Measurements from ENCODE around the gene PDCD1LG2. TPM values are rescaled to one million over a fixed set of nuclear protein-coding genes. Genes with fewer than 3 reads are reported as not detected.

Gene PDCD1LG2
- total and polyA plus RNA-seq, 2 of the 8 experiments (the other 6 are each of a cell fraction or from before 2014, with no cell fraction given): not detected

DNA sequence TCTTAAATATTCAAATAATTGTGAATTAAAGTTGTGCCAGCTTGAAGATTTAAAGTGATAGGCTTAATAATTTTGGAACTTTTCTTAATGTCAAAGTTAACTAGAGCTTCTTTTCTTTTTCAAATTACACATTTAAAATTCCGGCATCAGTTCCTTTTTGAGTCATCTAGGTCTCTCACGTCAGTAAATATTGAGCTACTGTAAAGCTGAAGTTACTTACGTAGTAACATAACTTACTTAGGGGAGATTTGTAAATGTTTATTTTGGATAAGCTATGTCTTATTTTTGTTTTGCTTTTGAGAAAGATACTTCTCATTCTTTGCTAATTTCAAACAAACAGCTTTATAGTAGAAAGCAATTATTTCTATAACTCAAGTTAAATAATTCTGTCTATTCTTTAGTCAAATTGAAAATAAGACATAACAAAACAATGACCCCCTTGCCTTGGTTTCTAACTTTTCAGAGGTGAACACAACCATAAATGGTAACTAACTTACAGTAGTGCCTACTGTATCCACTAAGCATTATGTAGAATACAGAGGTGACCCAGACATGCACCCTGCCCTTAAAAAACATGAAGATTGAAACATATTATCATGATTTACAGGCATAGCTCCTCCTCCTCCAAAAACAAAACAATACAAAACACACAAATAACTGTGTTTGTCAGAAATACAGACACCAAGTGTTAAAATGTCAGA, 30.2 kb upstream of the PDCD1LG2 start (continued):
- TF ChIP-seq, protein P1, sequence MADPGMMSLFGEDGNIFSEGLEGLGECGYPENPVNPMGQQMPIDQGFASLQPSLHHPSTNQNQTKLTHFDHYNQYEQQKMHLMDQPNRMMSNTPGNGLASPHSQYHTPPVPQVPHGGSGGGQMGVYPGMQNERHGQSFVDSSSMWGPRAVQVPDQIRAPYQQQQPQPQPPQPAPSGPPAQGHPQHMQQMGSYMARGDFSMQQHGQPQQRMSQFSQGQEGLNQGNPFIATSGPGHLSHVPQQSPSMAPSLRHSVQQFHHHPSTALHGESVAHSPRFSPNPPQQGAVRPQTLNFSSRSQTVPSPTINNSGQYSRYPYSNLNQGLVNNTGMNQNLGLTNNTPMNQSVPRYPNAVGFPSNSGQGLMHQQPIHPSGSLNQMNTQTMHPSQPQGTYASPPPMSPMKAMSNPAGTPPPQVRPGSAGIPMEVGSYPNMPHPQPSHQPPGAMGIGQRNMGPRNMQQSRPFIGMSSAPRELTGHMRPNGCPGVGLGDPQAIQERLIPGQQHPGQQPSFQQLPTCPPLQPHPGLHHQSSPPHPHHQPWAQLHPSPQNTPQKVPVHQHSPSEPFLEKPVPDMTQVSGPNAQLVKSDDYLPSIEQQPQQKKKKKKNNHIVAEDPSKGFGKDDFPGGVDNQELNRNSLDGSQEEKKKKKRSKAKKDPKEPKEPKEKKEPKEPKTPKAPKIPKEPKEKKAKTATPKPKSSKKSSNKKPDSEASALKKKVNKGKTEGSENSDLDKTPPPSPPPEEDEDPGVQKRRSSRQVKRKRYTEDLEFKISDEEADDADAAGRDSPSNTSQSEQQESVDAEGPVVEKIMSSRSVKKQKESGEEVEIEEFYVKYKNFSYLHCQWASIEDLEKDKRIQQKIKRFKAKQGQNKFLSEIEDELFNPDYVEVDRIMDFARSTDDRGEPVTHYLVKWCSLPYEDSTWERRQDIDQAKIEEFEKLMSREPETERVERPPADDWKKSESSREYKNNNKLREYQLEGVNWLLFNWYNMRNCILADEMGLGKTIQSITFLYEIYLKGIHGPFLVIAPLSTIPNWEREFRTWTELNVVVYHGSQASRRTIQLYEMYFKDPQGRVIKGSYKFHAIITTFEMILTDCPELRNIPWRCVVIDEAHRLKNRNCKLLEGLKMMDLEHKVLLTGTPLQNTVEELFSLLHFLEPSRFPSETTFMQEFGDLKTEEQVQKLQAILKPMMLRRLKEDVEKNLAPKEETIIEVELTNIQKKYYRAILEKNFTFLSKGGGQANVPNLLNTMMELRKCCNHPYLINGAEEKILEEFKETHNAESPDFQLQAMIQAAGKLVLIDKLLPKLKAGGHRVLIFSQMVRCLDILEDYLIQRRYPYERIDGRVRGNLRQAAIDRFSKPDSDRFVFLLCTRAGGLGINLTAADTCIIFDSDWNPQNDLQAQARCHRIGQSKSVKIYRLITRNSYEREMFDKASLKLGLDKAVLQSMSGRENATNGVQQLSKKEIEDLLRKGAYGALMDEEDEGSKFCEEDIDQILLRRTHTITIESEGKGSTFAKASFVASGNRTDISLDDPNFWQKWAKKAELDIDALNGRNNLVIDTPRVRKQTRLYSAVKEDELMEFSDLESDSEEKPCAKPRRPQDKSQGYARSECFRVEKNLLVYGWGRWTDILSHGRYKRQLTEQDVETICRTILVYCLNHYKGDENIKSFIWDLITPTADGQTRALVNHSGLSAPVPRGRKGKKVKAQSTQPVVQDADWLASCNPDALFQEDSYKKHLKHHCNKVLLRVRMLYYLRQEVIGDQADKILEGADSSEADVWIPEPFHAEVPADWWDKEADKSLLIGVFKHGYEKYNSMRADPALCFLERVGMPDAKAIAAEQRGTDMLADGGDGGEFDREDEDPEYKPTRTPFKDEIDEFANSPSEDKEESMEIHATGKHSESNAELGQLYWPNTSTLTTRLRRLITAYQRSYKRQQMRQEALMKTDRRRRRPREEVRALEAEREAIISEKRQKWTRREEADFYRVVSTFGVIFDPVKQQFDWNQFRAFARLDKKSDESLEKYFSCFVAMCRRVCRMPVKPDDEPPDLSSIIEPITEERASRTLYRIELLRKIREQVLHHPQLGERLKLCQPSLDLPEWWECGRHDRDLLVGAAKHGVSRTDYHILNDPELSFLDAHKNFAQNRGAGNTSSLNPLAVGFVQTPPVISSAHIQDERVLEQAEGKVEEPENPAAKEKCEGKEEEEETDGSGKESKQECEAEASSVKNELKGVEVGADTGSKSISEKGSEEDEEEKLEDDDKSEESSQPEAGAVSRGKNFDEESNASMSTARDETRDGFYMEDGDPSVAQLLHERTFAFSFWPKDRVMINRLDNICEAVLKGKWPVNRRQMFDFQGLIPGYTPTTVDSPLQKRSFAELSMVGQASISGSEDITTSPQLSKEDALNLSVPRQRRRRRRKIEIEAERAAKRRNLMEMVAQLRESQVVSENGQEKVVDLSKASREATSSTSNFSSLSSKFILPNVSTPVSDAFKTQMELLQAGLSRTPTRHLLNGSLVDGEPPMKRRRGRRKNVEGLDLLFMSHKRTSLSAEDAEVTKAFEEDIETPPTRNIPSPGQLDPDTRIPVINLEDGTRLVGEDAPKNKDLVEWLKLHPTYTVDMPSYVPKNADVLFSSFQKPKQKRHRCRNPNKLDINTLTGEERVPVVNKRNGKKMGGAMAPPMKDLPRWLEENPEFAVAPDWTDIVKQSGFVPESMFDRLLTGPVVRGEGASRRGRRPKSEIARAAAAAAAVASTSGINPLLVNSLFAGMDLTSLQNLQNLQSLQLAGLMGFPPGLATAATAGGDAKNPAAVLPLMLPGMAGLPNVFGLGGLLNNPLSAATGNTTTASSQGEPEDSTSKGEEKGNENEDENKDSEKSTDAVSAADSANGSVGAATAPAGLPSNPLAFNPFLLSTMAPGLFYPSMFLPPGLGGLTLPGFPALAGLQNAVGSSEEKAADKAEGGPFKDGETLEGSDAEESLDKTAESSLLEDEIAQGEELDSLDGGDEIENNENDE (IDR thresholded peaks at IDR 0.05; ENCODE audit: insufficient replicate concordance, low read length): no peak
